Endodermal cell (in vitro differentiated cells): ENCODE measurements around the gene KANK3. TPM values are rescaled to one million over a fixed set of nuclear protein-coding genes. Genes with fewer than 3 reads are reported as not detected.
A peak's percentile ranks its signal among the peaks of the same experiment; 100 is the strongest.
"Not testable (repeated sequence)": the region's sequence is repeated elsewhere in the genome, so short reads cannot be mapped to it uniquely, and the experiment has no call there.

Experiments used
- DNase-seq: peaks from one replicate; pipeline ENCODE4 v3.0.0-alpha.2; 2017
- H3K27ac ChIP-seq: 2 replicates; pipeline ENCODE4 v1.5.1; 2013; ENCODE audit warnings: mild to moderate bottlenecking, low read depth, low read length, moderate library complexity
- H3K27me3 ChIP-seq: 2 replicates; pipeline ENCODE4 v1.6.1; 2013; ENCODE audit warnings: mild to moderate bottlenecking, low read length, moderate library complexity; ENCODE audit not compliant: insufficient read depth, control insufficient read depth, poor library complexity, severe bottlenecking
- H3K36me3 ChIP-seq: 2 replicates; pipeline ENCODE4 v1.7.0; 2013; ENCODE audit warnings: mild to moderate bottlenecking, low read length, moderate library complexity; ENCODE audit not compliant: control insufficient read depth, insufficient read depth
- H3K4me1 ChIP-seq: one replicate; pipeline ENCODE4 v1.7.0; 2013; ENCODE audit warnings: low read length; ENCODE audit not compliant: control insufficient read depth, insufficient read depth
- H3K4me3 ChIP-seq: 2 replicates; pipeline ENCODE4 v1.5.1; 2013; ENCODE audit warnings: mild to moderate bottlenecking, low read length, moderate library complexity
- H3K9ac ChIP-seq: 2 replicates; pipeline ENCODE4 v1.6.1; 2013; ENCODE audit warnings: mild to moderate bottlenecking, low read length, moderate library complexity; ENCODE audit not compliant: poor library complexity, severe bottlenecking; ENCODE audit errors: extremely low read depth
- H3K9me3 ChIP-seq: 2 replicates; pipeline ENCODE4 v1.6.1; 2013; ENCODE audit warnings: mild to moderate bottlenecking, low read length, moderate library complexity; ENCODE audit not compliant: control insufficient read depth
- H3K27ac Mint-ChIP-seq: 2 replicates; pipeline ENCODE4 v1.8.0; 2020; ENCODE audit warnings: mixed read lengths
- H3K27me3 Mint-ChIP-seq: 2 replicates; pipeline ENCODE4 v1.8.0; 2021; ENCODE audit warnings: mild to moderate bottlenecking, mixed read lengths; ENCODE audit not compliant: insufficient read depth
- H3K36me3 Mint-ChIP-seq: 2 replicates; pipeline ENCODE4 v1.8.0; 2020; ENCODE audit warnings: low read depth, mixed read lengths
- H3K4me1 Mint-ChIP-seq: 2 replicates; pipeline ENCODE4 v1.8.0; 2020; ENCODE audit warnings: mixed read lengths
- H3K4me3 Mint-ChIP-seq: 2 replicates; pipeline ENCODE4 v1.8.0; 2020; ENCODE audit warnings: mild to moderate bottlenecking, moderate library complexity, mixed read lengths
- H3K9me3 Mint-ChIP-seq: 2 replicates; pipeline ENCODE4 v1.8.0; 2020; ENCODE audit warnings: mild to moderate bottlenecking, mixed read lengths
- CTCF ChIP-seq: fragments of 200-600 bp; sonication (generic); conservative IDR thresholded peaks from 2 replicates; pipeline ENCODE4 v1.5.0; 2021; ENCODE audit warnings: antibody characterized with exemption, mild to moderate bottlenecking
- WGBS, 2 experiments: methylation state at CpG; one replicate each; pipeline versions ENCODE4 v1.1.5 to v1.1.7; 2013; ENCODE audit warnings: missing lambda C conversion rate in 2 of 2, mixed read lengths in 1 of 2; ENCODE audit not compliant: insufficient coverage in 1 of 2, insufficient read length in 1 of 2; 5-methylcytosine and 5-hydroxymethylcytosine counted together
- total RNA-seq, 2 donors: library from RNA; stranded (reverse); fragmentation: NEBNext Ultra II Directional in 1 of 2; extraction: Animal tissue kit (Norgen Biotek cat#: 25700) in 1 of 2; gene quantifications; 2 replicates in 1 of 2; 3 replicates in 1 of 2; pipeline ENCODE4 v1.2.1, GENCODE V29; 2021

Gene KANK3
- total RNA-seq, 2 donors from 2014 or later: 2.3 to 2.6 TPM

GRCh38 chr19:8387688-8388611 is 44.9 kb upstream of the KANK3 start:
- Mint-ChIP-seq H3K4me3 (no peak overlapping the region), H3K36me3 (peaks cover 20% of the 10 kb centered on the region), H3K9me3 (peaks cover 14% of the 10 kb centered on the region), H3K27ac (peak overlapping the region; percentile 48), H3K27me3 (no peaks in the 10 kb centered on the region), H3K4me1 (peaks cover 29% of the 10 kb centered on the region)
- no peak overlapping the region for H3K27ac ChIP-seq
- TF ChIP-seq CTCF: no peak
- H3K4me3 ChIP-seq: no peak overlapping the region
- peaks cover 15% of the 10 kb centered on the region for H3K9me3 ChIP-seq
- H3K4me1 ChIP-seq: peaks cover 11% of the 10 kb centered on the region
- H3K27me3 ChIP-seq: no peaks in the 10 kb centered on the region
- no peak overlapping the region for H3K9ac ChIP-seq
- 88 to 94% methylated on average over 8 to 16 of the region's 16 CpGs for WGBS, 2 experiments
- no peak for DNase-seq
- peaks cover 10% of the 10 kb centered on the region for H3K36me3 ChIP-seq

- Histone ChIP-seq H3K4me3 (peak overlapping the region; percentile 35), H3K27me3 (no peaks in the 10 kb centered on the region), H3K36me3 (peaks cover 10% of the 10 kb centered on the region), H3K4me1 (peaks cover 11% of the 10 kb centered on the region), H3K27ac (no peak overlapping the region), H3K9ac (no peak overlapping the region), H3K9me3 (peaks cover 20% of the 10 kb centered on the region)
- no peak for DNase-seq
- Mint-ChIP-seq H3K36me3 (peaks cover 20% of the 10 kb centered on the region), H3K9me3 (peaks cover 14% of the 10 kb centered on the region), H3K4me3 (no peak overlapping the region), H3K4me1 (peaks cover 31% of the 10 kb centered on the region), H3K27me3 (no peaks in the 10 kb centered on the region), H3K27ac (no peak overlapping the region)
- WGBS, 2 experiments: 84% methylated on average over 3 to 4 of the region's 4 CpGs
- TF ChIP-seq CTCF: no peak
Measured at GRCh38 chr19:8386990-8387389, 43.9 kb upstream of the KANK3 start.

GRCh38 chr19:8386419-8386818 is 43.4 kb upstream of the KANK3 start:
- 84 to 85% methylated on average over 8 to 9 of the region's 9 CpGs for WGBS, 2 experiments
- Histone ChIP-seq H3K9me3 (peaks cover 20% of the 10 kb centered on the region), H3K36me3 (peaks cover 10% of the 10 kb centered on the region), H3K4me3 (peak overlapping the region; percentile 35)
- peak overlapping the region; percentile 71 for H3K27ac Mint-ChIP-seq
- not testable (repeated sequence) for H3K4me3 Mint-ChIP-seq, H3K27me3 ChIP-seq, H3K27me3 Mint-ChIP-seq, H3K9ac ChIP-seq, H3K27ac ChIP-seq, DNase-seq, H3K4me1 ChIP-seq
- H3K4me1 Mint-ChIP-seq: peaks cover 37% of the 10 kb centered on the region
- H3K36me3 Mint-ChIP-seq: peaks cover 20% of the 10 kb centered on the region
- peaks cover 14% of the 10 kb centered on the region for H3K9me3 Mint-ChIP-seq

GRCh38 chr19:8385566-8385965 is 42.5 kb upstream of the KANK3 start:
- Mint-ChIP-seq H3K9me3 (peaks cover 14% of the 10 kb centered on the region), H3K4me1 (peaks cover 42% of the 10 kb centered on the region), H3K27ac (peak overlapping the region; percentile 71), H3K36me3 (peaks cover 20% of the 10 kb centered on the region)
- H3K36me3 ChIP-seq, H3K27me3 ChIP-seq, DNase-seq, H3K27me3 Mint-ChIP-seq, H3K4me3 Mint-ChIP-seq, H3K4me3 ChIP-seq, H3K9ac ChIP-seq, H3K27ac ChIP-seq, H3K4me1 ChIP-seq: not testable (repeated sequence)
- peaks cover 20% of the 10 kb centered on the region for H3K9me3 ChIP-seq
- WGBS, 2 experiments: 90 to 91% methylated on average over 3 of the region's 3 CpGs

GRCh38 chr19:8385103-8385502 is 42.0 kb upstream of the KANK3 start:
- H3K9ac ChIP-seq, H3K4me3 ChIP-seq, H3K27ac ChIP-seq, H3K4me1 ChIP-seq, DNase-seq, H3K27me3 Mint-ChIP-seq, H3K36me3 ChIP-seq, H3K27me3 ChIP-seq: not testable (repeated sequence)
- Mint-ChIP-seq H3K4me1 (peaks cover 46% of the 10 kb centered on the region), H3K4me3 (peak overlapping the region; percentile 23), H3K36me3 (peaks cover 22% of the 10 kb centered on the region), H3K9me3 (peaks cover 15% of the 10 kb centered on the region), H3K27ac (peak overlapping the region; percentile 71)
- WGBS, 2 experiments: 22 to 80% methylated on average over 1 of the region's 2 CpGs
- H3K9me3 ChIP-seq: peaks cover 20% of the 10 kb centered on the region
